A673 (cell line): Measurements from ENCODE around the gene AHRR. TPM values are rescaled to one million over a fixed set of nuclear protein-coding genes. Genes with fewer than 3 reads are reported as not detected.

Experiments
- BruUV-seq: library from RNA; stranded (reverse); fragments of 400-500 nt; replicated peaks from 2 replicates; lab custom pipeline; 2021; lab: Mats Ljungman, UMichigan
- CTCF ChIA-PET: fragments of 300-600 bp; sonication (Branson Sonifier 250); formaldehyde crosslinking; loops from one replicate; lab custom pipeline; 2022; ENCODE audit warnings: antibody characterized with exemption; lab: Charles Lee
- POLR2A ChIA-PET: fragments of 300-600 bp; sonication (Branson Sonifier 250); formaldehyde crosslinking; loops from one replicate; lab custom pipeline; 2022; ENCODE audit warnings: antibody characterized with exemption; ENCODE audit not compliant: low non-redundant PET; lab: Charles Lee
- DNase-seq: peaks from one replicate; pipeline ENCODE4 v3.0.0-alpha.2; 2015; ENCODE audit warnings: low spot score
- H3K27ac ChIP-seq: fragments of 200-600 bp; sonication (generic); 2 replicates; pipeline ENCODE4 v1.5.1; 2016; ENCODE audit warnings: mixed run types, low read depth, mild to moderate bottlenecking, mixed read lengths, antibody characterized with exemption, low read length; ENCODE audit not compliant: poor library complexity, severe bottlenecking
- H3K27me3 ChIP-seq: fragments of 200-600 bp; sonication (generic); replicated peaks from 2 replicates; pipeline ENCODE4 v1.6.1; 2017; ENCODE audit warnings: mixed run types, low read depth, mild to moderate bottlenecking, mixed read lengths, antibody characterized with exemption, low read length; ENCODE audit not compliant: insufficient read depth, poor library complexity
- H3K36me3 ChIP-seq: fragments of 200-600 bp; sonication (generic); 2 replicates; pipeline ENCODE4 v1.6.1; 2016; ENCODE audit warnings: mixed run types, mild to moderate bottlenecking, mixed read lengths, antibody characterized with exemption, low read length; ENCODE audit not compliant: insufficient read depth, poor library complexity, severe bottlenecking
- H3K4me1 ChIP-seq: fragments of 200-600 bp; sonication (generic); 2 replicates; pipeline ENCODE4 v1.6.1; 2017; ENCODE audit warnings: mixed run types, mild to moderate bottlenecking, mixed read lengths, antibody characterized with exemption, low read length; ENCODE audit not compliant: insufficient read depth, poor library complexity, severe bottlenecking
- H3K4me3 ChIP-seq: fragments of 200-600 bp; sonication (generic); 2 replicates; pipeline ENCODE4 v1.5.1; 2016; ENCODE audit warnings: low read depth, mixed run types, mild to moderate bottlenecking, mixed read lengths, low read length; ENCODE audit not compliant: poor library complexity, severe bottlenecking
- H3K9me3 ChIP-seq: fragments of 200-600 bp; sonication (generic); 2 replicates; pipeline ENCODE4 v1.6.1; 2016; ENCODE audit warnings: mixed run types, low read depth, mild to moderate bottlenecking, mixed read lengths, antibody characterized with exemption, low read length; ENCODE audit not compliant: poor library complexity, severe bottlenecking
- CTCF ChIP-seq: fragments of 300-800, 200-600 bp; sonication (generic); conservative IDR thresholded peaks from 2 replicates; pipeline ENCODE4 v1.5.1; 2017; ENCODE audit warnings: low read depth, mild to moderate bottlenecking, antibody characterized with exemption, low read length, moderate library complexity, mixed read lengths
- EZH2 ChIP-seq: fragments of 200-600 bp; sonication (generic); IDR thresholded peaks from 2 replicates; pipeline ENCODE4 v1.6.1; 2017; ENCODE audit warnings: borderline replicate concordance, low read depth, mild to moderate bottlenecking, mixed read lengths, antibody characterized with exemption, low read length; ENCODE audit not compliant: poor library complexity, severe bottlenecking
- intact Hi-C: fragments of 100-400 bp; cut with micrococcal nuclease; formaldehyde crosslinking; loops from one replicate; pipeline ENCODE4 v1.10.0; 2022; ENCODE audit not compliant: unreplicated experiment
- total RNA-seq: library from RNA; stranded (reverse); gene quantifications from 2 replicates; pipeline ENCODE4 v1.2.3, GENCODE V29; 2021

AHRR gene
- total RNA-seq, 1 experiment from 2014 or later, result 2.2 TPM

DNA sequence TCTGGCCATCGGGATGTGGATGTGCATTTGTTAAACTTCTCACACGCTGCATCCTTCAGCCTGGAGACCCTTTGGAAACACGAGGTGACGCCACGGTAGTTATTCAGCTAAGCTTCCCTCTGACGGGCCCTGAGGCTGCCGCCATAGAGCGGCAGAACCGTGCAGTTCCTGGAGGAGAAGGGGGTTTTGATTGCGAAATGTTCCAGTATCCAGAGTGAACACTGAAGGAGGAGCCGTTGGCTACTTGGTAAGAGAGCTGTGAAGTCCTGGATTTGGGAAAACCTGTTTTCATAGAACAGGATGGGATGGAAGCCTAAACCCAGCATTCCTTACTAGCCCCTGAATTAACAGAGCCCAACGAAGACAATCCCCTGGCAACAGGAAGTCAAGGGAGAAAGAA lies 98.5 kb downstream of the AHRR start:
- POLR2A ChIA-PET, result no interaction called here

DNA sequence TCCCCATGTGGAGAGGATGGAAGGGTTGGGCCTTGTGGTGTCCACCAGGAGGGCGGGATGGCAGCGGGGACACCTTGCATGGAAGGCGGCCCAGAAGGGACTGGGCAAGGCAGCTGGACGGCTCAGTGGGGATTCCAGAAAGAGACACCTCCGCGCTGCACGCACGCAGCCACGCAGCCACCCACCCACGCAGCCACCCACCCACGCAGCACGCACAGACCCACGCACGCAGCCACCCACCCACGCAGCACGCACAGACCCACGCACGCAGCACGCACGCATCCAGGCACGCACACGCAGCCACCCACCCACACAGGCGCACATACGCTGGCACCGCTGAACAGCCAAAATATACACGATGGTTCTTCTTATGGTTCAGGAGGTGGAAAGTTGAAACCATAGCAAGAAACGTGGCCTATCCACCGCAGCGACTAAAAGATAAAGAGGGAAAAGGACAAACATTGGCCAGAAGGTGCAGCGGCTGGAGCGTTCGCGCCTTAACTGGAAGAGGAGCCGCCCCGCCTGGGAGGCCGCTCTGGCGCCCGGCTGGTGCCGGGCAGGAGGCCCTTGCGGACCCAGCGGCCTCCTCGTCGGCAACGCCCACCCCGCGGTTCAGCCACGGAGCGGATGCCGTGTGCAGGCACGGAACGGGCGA lies 99.2 kb downstream of the AHRR start:
- no peak overlapping the region for H3K4me3 ChIP-seq
- no peak overlapping the region for H3K27ac ChIP-seq
- ChIA-PET CTCF (no interaction called here), POLR2A (no interaction called here)
- H3K9me3 ChIP-seq, result no peaks in the 10 kb centered on the region
- intact Hi-C loops, result no loop called here
- no TSS peak for BruUV-seq
- H3K27me3 ChIP-seq, result no peaks in the 10 kb centered on the region
- H3K36me3 ChIP-seq, result no peaks in the 10 kb centered on the region
- peaks cover 13% of the 10 kb centered on the region for H3K4me1 ChIP-seq
- no peak for DNase-seq
- TF ChIP-seq EZH2 (no peak), CTCF (no peak)

More for the DNA sequence above, 98.5 kb downstream of the AHRR start:
- no peak overlapping the region for H3K27ac ChIP-seq
- no peaks in the 10 kb centered on the region for H3K27me3 ChIP-seq
- DNase-seq, result no peak
- TF ChIP-seq CTCF (no peak), EZH2 (no peak)
- intact Hi-C loops, result no loop called here
- BruUV-seq, result no TSS peak
- H3K4me1 ChIP-seq, result peaks cover 13% of the 10 kb centered on the region
- no peak overlapping the region for H3K4me3 ChIP-seq
- H3K36me3 ChIP-seq, result no peaks in the 10 kb centered on the region
- CTCF ChIA-PET, result no interaction called here
- no peaks in the 10 kb centered on the region for H3K9me3 ChIP-seq

DNA sequence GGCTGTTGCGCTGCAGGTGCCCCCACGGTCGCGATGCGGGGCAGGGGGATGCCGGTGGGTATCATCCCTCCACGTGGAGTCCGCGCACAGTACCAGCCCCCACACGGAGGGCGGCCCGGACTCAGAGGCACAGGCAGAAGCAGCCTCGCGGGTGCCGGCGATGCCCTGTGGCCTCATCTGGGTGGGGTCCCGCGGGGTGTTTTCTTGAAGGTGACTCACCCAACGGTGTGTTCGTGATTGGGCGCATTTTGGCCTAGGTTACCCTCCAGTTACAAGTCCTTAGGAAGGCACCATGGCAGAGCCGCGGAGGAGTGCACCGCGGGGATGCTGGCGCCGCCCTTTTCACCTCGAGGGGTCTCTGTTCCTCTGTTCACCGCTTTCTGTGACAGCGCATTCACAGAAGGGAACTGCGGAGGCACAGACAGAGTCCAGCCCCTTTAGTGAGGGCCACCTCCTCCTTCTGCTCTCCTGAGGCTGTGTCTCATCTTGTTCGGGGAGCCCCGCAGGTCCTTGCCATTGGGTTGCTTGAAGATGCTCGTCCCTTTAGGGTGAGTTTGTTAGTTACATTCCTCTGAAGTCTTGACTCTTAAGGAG lies 99.9 kb downstream of the AHRR start:
- H3K9me3 ChIP-seq, result no peaks in the 10 kb centered on the region
- H3K4me1 ChIP-seq, result peaks cover 13% of the 10 kb centered on the region
- CTCF ChIA-PET, result no interaction called here
- H3K4me3 ChIP-seq, result no peak overlapping the region
- intact Hi-C loops, result no loop called here
- DNase-seq, result no peak
- BruUV-seq, result no TSS peak
- no peaks in the 10 kb centered on the region for H3K27me3 ChIP-seq
- no peaks in the 10 kb centered on the region for H3K36me3 ChIP-seq
- H3K27ac ChIP-seq, result no peak overlapping the region
- POLR2A ChIA-PET, result interaction anchor here (0.6 kb wide), 1 partner anchor 42 kb away, joined by 3 read pairs; no protein-coding TSS in a partner anchor
- TF ChIP-seq EZH2 (no peak), CTCF (no peak)
